ENCODE data around the gene ABTB2. TPM values are rescaled to one million over a fixed set of nuclear protein-coding genes. Genes with fewer than 3 reads are reported as not detected.
"Not testable (repeated sequence)": the region's sequence is repeated elsewhere in the genome, so short reads cannot be mapped to it uniquely, and the experiment has no call there.

The ABTB2 gene
- total RNA-seq, 4 donors from 2014 or later: 0.79 to 4.1 (median 3.7) TPM

- WGBS, 2 donors: 25 to 27% methylated on average over 3 of the region's 3 CpGs
- Histone ChIP-seq H3K4me3 (peak overlapping the region in 1 of 4 donors; percentile 42), H3K27ac (peak overlapping the region in 3 of 4 donors; percentile 49 to 73 (median 58))
These were observed 106.2 kb downstream of the ABTB2 start for GRCh38 chr11:34251589-34251980.

DNA sequence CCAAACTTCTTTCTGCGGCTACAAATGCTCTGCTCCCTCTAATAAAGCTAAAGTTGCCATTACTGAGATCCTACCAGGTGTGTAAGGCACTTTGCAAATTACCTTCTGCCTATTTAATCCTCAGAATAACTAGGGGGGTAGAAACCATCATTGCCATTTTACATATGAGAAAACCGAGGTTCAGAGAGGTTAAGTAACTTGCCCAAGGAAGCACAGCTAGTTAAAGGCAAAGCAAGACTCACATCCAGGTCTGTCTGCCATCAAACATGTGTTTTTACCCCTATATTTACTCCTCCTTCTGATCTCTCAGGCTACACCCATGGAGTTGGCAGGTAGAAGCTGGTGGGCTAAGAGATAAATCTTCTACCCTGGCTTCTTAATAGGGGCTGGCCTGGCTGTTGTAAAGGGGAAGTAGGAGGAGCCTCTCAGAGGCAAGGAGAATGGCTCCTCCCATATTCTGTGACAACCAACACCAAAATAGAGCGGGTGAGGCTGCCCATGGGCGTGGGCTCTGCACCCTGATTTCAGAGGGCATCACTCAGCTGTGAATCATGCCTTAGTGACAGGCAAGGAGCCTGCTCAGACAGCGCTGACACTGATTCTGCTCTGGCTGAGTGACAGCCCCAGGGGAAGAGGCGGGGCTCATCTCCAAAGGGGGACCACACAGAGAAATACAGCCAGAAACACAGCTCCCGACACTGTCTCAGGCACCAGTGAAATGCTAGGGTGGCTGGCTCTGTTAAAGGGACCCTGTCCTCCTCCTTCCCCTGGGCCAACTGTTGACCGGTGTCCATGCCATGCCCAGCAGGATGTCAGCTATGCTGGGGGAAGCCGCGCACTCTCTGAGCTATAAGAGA is 106.8 kb downstream of the ABTB2 start:
- intact Hi-C loops (cut with DNase I): no loop called here
- Histone ChIP-seq H3K36me3 (no peaks in the 10 kb centered on the region), H3K4me1 (peaks cover 9 to 28% (median 13%) of the 10 kb centered on the region in 3 donors), H3K27ac (peak overlapping the region in 3 of 4 donors; percentile 49 to 73 (median 58)), H3K4me3 (peak overlapping the region in 1 of 4 donors; percentile 42), H3K9me3 (no peaks in the 10 kb centered on the region), H3K27me3 (no peaks in the 10 kb centered on the region)
- no peak for DNase-seq
- WGBS, 2 donors: 32 to 43% methylated on average over 5 to 8 of the region's 10 CpGs
- TF ChIP-seq CTCF (IDR thresholded peaks at IDR 0.05) (no peak), POLR2A (IDR thresholded peaks at IDR 0.05) (no peak)

More at GRCh38 chr11:34251589-34251980, 106.2 kb downstream of the ABTB2 start:
- H3K36me3 ChIP-seq: no peaks in the 10 kb centered on the region
- intact Hi-C loops (cut with DNase I): no loop called here
- TF ChIP-seq CTCF (IDR thresholded peaks at IDR 0.05): no peak
- no peak for TF ChIP-seq POLR2A (IDR thresholded peaks at IDR 0.05)
- H3K4me1 ChIP-seq: peaks cover 9 to 28% (median 13%) of the 10 kb centered on the region in 3 donors
- no peak for DNase-seq
- no peaks in the 10 kb centered on the region for H3K27me3 ChIP-seq
- no peaks in the 10 kb centered on the region for H3K9me3 ChIP-seq

DNA sequence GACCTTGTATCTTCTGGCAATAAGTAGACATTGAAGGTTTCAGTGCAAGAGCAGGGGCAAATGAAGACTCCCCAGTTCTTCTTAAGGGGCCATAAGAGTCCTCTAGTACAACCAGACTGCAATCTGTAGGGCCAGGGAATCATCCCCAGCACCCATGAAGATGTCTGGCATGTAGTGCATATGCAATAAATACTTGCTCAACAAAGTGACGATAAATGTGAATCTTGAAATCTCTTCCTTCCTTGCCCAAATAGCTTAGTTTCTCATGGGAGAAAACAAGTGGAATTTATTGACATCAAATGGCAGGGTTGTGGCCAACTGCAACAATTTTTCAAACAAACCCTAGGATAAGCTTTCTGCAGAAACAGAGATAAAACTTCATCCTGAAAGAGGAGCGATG is 107.6 kb downstream of the ABTB2 start:
- intact Hi-C loops (cut with DNase I): no loop called here
- Histone ChIP-seq H3K27ac (no peak overlapping the region), H3K9me3 (no peaks in the 10 kb centered on the region), H3K27me3 (no peaks in the 10 kb centered on the region), H3K4me1 (peaks cover 9 to 28% (median 13%) of the 10 kb centered on the region in 3 donors), H3K36me3 (no peaks in the 10 kb centered on the region), H3K4me3 (no peak overlapping the region)
- WGBS, 2 donors: 80 to 91% methylated on average over 2 of the region's 2 CpGs
- no peak for DNase-seq
- TF ChIP-seq CTCF (IDR thresholded peaks at IDR 0.05) (no peak), POLR2A (IDR thresholded peaks at IDR 0.05) (no peak)

GRCh38 chr11:34249439-34249838 is 108.4 kb downstream of the ABTB2 start:
- intact Hi-C loops (cut with DNase I): no loop called here
- Histone ChIP-seq H3K4me3 (no peak overlapping the region), H3K27me3 (no peaks in the 10 kb centered on the region), H3K4me1 (peaks cover 9 to 31% (median 13%) of the 10 kb centered on the region in 3 donors), H3K36me3 (no peaks in the 10 kb centered on the region), H3K9me3 (no peaks in the 10 kb centered on the region), H3K27ac (no peak overlapping the region)
- TF ChIP-seq CTCF (IDR thresholded peaks at IDR 0.05) (no peak), POLR2A (IDR thresholded peaks at IDR 0.05) (no peak)
- DNase-seq: no peak
- 82 to 90% methylated on average over 2 to 3 of the region's 3 CpGs for WGBS, 2 donors

DNA sequence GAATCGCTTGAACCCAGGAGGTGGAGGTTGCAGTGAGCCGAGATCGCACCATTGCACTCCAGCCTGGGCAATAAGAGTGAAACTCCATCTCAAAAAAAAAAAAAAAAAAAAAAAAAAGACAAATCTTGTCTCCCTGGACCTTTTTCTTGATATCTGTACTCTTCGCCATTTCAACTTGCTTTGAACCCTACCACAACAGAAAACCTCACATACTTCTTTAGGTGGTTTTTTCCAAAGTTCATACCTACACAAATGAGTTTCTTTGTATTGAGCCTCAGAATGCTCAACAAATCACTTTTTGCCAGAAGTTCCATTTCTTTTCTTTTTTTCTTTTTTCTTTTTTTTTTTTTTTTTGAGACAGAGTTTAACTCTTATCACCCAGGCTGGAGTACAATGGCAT is 111.3 kb downstream of the ABTB2 start:
- DNase-seq; H3K4me3 ChIP-seq; intact Hi-C loops (cut with DNase I); H3K27me3 ChIP-seq; H3K27ac ChIP-seq; H3K36me3 ChIP-seq; H3K9me3 ChIP-seq: not testable (repeated sequence)
- peaks cover 13 to 47% (median 26%) of the 10 kb centered on the region in 3 donors for H3K4me1 ChIP-seq
- WGBS, 2 donors: 75 to 85% methylated on average over 4 of the region's 4 CpGs

All from esophagus squamous epithelium (tissue), 5 donors.